ENCODE results near the gene ANGPTL2. TPM values are rescaled to one million over a fixed set of nuclear protein-coding genes. Genes with fewer than 3 reads are reported as not detected.

The ANGPTL2 gene
- total RNA-seq, 1 donor = 19.9 TPM

DNA sequence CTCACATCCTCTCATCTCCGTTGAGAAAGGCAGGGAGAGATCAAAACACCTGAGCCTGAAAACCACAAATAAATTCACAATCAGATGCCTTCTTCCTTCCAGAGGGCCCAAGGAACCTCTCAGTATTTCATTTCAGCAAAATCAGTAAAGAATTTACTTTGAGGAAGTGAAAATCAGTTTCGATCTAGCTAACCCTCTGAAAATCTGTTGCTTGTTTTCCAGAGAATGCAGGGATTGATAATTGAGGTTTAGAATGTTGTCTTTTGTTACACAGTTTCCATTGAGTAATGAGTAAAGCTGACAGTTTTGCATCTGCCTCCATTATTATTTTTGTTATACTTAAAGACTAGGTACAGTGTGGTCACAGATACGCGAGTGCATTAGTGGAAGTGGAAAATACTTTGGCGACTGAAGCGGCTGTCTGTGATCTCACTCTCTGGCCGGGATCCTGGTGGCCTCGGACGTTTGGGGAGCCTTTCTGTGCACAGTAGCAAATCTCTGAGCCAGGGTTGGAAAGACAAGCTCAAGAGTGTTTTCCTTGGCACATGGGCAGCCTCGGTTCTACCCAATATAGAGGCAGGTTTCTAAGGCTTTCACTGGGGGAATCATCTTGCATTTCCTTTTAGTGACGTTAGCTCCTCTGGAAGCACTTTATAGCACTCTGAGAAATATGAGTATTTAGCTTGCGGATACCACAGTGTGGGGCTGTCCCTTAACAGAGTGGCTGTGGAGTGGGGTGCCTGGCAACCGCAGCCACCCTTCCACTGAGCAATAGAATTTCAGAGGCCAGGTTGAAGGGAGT is 32.2 kb upstream of the ANGPTL2 start:
- TF ChIP-seq, protein P1, sequence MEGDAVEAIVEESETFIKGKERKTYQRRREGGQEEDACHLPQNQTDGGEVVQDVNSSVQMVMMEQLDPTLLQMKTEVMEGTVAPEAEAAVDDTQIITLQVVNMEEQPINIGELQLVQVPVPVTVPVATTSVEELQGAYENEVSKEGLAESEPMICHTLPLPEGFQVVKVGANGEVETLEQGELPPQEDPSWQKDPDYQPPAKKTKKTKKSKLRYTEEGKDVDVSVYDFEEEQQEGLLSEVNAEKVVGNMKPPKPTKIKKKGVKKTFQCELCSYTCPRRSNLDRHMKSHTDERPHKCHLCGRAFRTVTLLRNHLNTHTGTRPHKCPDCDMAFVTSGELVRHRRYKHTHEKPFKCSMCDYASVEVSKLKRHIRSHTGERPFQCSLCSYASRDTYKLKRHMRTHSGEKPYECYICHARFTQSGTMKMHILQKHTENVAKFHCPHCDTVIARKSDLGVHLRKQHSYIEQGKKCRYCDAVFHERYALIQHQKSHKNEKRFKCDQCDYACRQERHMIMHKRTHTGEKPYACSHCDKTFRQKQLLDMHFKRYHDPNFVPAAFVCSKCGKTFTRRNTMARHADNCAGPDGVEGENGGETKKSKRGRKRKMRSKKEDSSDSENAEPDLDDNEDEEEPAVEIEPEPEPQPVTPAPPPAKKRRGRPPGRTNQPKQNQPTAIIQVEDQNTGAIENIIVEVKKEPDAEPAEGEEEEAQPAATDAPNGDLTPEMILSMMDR (IDR thresholded peaks at IDR 0.05; ENCODE audit: insufficient read depth, low read depth, low read length) = no peak
- no peak for DNase-seq (ENCODE audit: low read depth)
- H3K4me3 ChIP-seq (ENCODE audit: low read depth, low read length) = no peak overlapping the region

DNA sequence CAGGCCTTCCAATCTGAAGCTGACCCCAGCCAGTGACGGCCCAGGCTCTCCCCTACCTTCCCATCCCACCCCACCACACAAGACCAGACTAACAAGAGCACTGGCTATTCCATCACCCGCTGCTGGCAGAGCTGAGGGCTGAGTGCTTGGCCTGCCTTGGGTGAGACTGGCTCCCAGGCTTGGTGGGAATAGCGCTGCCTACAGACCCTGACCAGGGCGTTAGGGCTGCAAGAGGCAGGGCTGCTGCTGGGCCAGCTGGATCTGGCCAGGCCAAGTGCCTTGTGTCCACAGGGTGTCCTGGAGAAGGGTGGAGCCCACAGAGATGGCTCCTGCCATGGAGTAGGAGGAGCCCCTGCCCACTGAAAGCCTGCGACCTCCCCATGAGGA is 31.6 kb upstream of the ANGPTL2 start:
- no peak overlapping the region for H3K4me3 ChIP-seq (ENCODE audit: low read depth, low read length)
- TF ChIP-seq, protein P1 (IDR thresholded peaks at IDR 0.05; ENCODE audit: insufficient read depth, low read depth, low read length) = no peak
- DNase-seq (ENCODE audit: low read depth) = no peak

DNA sequence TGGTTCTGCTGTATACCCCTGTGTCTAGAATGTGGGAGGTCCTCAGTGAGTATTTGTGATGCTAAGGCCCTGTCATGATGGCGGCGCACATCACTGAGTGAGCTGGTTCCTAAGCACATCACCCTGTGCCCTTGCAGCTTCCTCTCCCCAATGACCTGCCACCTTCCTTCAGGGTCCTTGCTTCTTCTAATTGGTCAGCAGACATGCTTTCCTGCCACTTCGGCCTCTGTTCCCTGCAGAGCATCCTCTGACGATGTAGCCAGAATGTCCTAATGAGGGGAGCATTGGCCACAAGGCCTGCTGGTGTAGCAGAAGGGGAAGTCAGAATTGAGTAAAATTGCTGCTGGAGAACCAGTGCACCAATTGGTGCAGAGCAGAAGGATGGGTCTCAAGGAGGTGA is 31.1 kb upstream of the ANGPTL2 start:
- TF ChIP-seq, protein P1 (IDR thresholded peaks at IDR 0.05; ENCODE audit: insufficient read depth, low read depth, low read length) = no peak
- H3K4me3 ChIP-seq (ENCODE audit: low read depth, low read length) = no peak overlapping the region
- no peak for DNase-seq (ENCODE audit: low read depth)

DNA sequence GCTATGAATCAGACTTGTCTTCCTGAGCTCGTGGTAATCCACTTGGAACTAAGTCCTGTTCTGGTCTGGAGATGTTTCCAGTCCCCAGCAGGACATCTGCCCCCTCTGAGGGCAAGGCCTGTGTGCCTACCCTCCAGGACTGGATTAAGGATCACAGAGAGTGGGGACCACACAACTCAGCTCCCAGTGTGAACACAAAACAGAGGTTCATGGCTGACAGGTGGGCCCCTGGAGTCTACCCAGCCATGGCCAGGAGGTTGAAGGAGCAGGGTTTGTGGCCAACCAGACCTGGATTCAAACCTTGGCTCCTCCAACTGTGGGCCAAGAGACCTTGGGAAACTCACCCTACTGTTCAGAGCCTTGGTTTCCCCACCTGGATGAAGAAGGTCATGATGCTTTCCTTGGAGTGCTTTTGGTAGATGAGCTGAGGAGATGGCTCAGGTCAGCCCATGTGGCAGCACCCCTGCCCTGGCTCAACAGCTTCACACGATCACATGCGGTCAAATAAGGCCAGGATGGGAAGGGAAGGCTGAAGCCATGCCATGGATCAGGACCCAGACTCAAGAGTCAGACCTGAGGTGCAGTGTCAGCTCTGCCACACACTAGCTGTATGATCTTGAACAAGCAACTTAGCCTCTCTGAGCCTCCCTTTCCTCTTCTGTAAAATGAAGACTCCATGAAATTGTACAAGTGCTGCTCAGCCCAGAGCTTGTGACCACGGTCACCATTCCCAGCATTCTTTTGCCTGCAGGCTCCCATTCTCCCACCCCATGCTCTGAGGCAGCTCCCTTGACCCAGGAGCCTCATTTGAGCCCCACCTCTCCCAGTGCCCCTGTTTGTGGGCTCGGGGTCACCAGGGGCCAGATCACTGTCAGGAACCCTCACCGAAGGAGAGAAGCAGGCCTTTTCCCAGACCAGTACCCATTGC is 27.3 kb upstream of the ANGPTL2 start:
- no peak overlapping the region for H3K4me3 ChIP-seq (ENCODE audit: low read depth, low read length)
- DNase-seq (ENCODE audit: low read depth) = no peak
- TF ChIP-seq, protein P1 (IDR thresholded peaks at IDR 0.05; ENCODE audit: insufficient read depth, low read depth, low read length) = no peak

DNA sequence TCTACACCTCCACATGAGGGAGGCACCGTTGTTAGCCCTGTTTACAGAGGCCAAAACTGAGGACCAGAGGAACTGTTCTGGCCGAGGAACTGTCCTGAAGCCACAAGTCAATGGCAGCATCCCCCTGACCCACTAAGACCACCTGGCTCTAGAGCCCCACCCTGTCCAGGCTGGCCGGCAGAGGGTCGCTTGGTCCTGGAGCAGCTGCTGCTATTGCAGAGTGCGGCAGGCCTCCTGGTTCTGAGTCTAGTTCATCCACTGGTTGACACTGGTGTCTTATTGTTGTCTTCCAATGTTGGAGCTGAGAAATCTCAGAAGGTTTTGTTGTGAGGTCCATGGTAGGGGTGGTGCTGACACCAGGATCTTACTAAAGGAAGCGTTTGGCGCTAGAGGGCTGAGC is 26.6 kb upstream of the ANGPTL2 start:
- TF ChIP-seq, protein P1 (IDR thresholded peaks at IDR 0.05; ENCODE audit: insufficient read depth, low read depth, low read length) = no peak
- no peak overlapping the region for H3K4me3 ChIP-seq (ENCODE audit: low read depth, low read length)
- DNase-seq (ENCODE audit: low read depth) = no peak

DNA sequence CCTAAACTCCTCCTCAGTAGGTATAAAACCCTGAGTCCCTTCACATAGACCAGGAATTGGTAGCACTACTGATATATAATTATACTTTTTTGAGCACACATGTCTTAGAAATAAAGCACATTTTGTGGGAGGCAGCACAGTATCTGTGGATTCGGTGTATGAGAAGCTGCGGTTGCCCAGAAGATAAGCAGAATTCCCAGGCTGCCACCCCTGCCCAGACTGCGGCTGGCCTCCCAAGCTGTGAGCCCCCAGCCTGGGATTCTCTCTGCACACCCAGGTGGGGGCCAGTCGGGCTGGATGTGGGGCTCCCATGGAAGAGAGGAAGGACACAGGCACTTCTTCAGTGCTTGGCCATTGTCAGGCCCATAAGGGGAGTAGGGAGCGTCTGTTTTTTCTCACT is 25.6 kb upstream of the ANGPTL2 start:
- TF ChIP-seq, protein P1 (IDR thresholded peaks at IDR 0.05; ENCODE audit: insufficient read depth, low read depth, low read length) = no peak
- no peak for DNase-seq (ENCODE audit: low read depth)
- H3K4me3 ChIP-seq (ENCODE audit: low read depth, low read length) = no peak overlapping the region

Data from fibroblast of villous mesenchyme (primary cell).